Measurements from ENCODE around the gene DVL3. TPM values are rescaled to one million over a fixed set of nuclear protein-coding genes. Genes with fewer than 3 reads are reported as not detected.

Gene DVL3
- total and polyA plus RNA-seq, 10 of the 15 experiments (the other 5 are each of a cell fraction or from before 2014, with no cell fraction given), result 2.2 to 39.7 (median 14.5) TPM

DNA sequence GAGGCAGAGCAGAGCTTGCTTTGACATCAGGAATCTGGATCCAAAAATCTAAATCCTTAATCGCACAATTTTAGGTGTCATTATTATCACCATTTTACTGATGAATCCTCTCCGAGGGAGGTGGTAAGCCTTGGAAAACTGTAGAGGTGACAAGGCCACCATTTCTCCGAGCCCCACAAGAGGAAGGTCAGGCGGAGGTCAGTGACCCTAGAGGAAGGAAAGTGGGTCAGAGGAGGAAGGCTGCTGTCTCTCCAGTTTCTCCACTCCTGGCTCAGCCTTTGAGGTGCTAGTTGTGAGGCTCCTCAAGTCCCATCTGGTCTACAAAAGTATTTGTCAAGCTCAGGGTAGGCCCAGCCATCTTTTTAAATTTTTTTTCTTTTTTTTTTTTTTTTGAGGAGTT lies 3.2 kb downstream of the DVL3 start:
- DNase-seq (ENCODE audit: low read depth, low spot score), result no peak
- ChIA-PET SMC1A (ENCODE audit: uncharacterized antibody, unreplicated experiment) (interaction anchor here (1.1 to 2.4 kb wide), 4 partner anchors 16 to 263 kb away, joined by 3 to 5 read pairs (median 4); partner anchors contain the start of gene AP2M1), CTCF (interaction anchor here (0.8 to 1.3 kb wide), 2 partner anchors 15 to 262 kb away, joined by 3 to 4 read pairs; no protein-coding TSS in a partner anchor), RAD21 (ENCODE audit: unreplicated experiment) (no interaction called here), POLR2A (interaction anchor here (0.6 to 1.3 kb wide), 4 partner anchors 18 to 153 kb away, joined by 3 to 7 read pairs (median 3); no protein-coding TSS in a partner anchor)
- peak overlapping the region; percentile 78; the same call in 1 of the 2 replicates for H3K4me2 ChIP-seq (ENCODE audit: control insufficient read depth, insufficient read depth)
- peaks cover 9% of the 10 kb centered on the region for H3K4me1 ChIP-seq (ENCODE audit: control insufficient read depth, insufficient read depth, low read length)
- no peak for ATAC-seq
- TF ChIP-seq JUND (IDR thresholded peaks at IDR 0.05; ENCODE audit: low read depth, low read length) (no peak), SMC3 (IDR thresholded peaks at IDR 0.05; ENCODE audit: borderline replicate concordance, low read length) (no peak), POU2F2 (IDR thresholded peaks at IDR 0.05; ENCODE audit: borderline replicate concordance, low read depth, low read length) (no peak), EP300 (IDR thresholded peaks at IDR 0.05; ENCODE audit: borderline replicate concordance in 1 of 2, control insufficient read depth in 1 of 2, low read depth in 2 of 2, low read length in 2 of 2) (no peak), BACH1 (IDR thresholded peaks at IDR 0.05; ENCODE audit: borderline replicate concordance) (no peak), RELA (IDR thresholded peaks at IDR 0.05; ENCODE audit: borderline replicate concordance, partially characterized antibody) (no peak), JUNB (IDR thresholded peaks at IDR 0.05) (no peak), CTCF (IDR thresholded peaks at IDR 0.05 in 2 of 3, conservative IDR thresholded peaks at IDR 0.05 in 1 of 3; ENCODE audit: control insufficient read depth in 2 of 3, extremely low read depth in 1 of 3, insufficient read depth in 1 of 3, low read depth in 3 of 3, low read length in 3 of 3) (no peak), MEF2B (IDR thresholded peaks at IDR 0.05; ENCODE audit: partially characterized antibody, poor library complexity, severe bottlenecking) (no peak), SP1 (IDR thresholded peaks at IDR 0.05; ENCODE audit: low read depth, low read length) (no peak)
- no peaks in the 10 kb centered on the region for H4K20me1 ChIP-seq (ENCODE audit: control insufficient read depth, insufficient read depth)
- 93% methylated on average over 4 of the region's 4 CpGs for WGBS (ENCODE audit: insufficient coverage, insufficient replicate concordance, low lambda C conversion rate, missing lambda C conversion rate)
- peaks cover 0 to under 1% of the 10 kb centered on the region in 2 experiments; a peak in 1 of 4 replicates for H3K36me3 ChIP-seq (ENCODE audit: control insufficient read depth in 2 of 2, insufficient read depth in 2 of 2, low read length in 1 of 2)
- in situ Hi-C loops (cut with MboI), result no loop called here
- no peak overlapping the region for H3K9ac ChIP-seq (ENCODE audit: control insufficient read depth, insufficient read depth, low read length)
- no TSS peak for BruUV-seq (replicated peaks)
- no peak overlapping the region for H2AFZ ChIP-seq (ENCODE audit: control insufficient read depth, low read depth, low read length)
- no peaks in the 10 kb centered on the region for H3K27me3 ChIP-seq (replicated peaks in 1 of 2; ENCODE audit: control insufficient read depth in 2 of 2, insufficient read depth in 2 of 2, low read length in 1 of 2)
- no peak overlapping the region for H3K27ac ChIP-seq (ENCODE audit: control insufficient read depth, insufficient read depth)
- H3K9me3 ChIP-seq (replicated peaks; ENCODE audit: control insufficient read depth, insufficient read depth, low read length), result no peaks in the 10 kb centered on the region
- intact Hi-C loops (cut with micrococcal nuclease; ENCODE audit: unreplicated experiment), result no loop called here
- H3K4me3 ChIP-seq, result peak overlapping the region; percentile 3; the same call in 1 of the 2 replicates
- FAIRE-seq, result no peak
- H3K79me2 ChIP-seq (ENCODE audit: control insufficient read depth, insufficient read depth, low read length), result peaks cover 42% of the 10 kb centered on the region
